Measurements from ENCODE around the gene CHST12. TPM values are rescaled to one million over a fixed set of nuclear protein-coding genes. Genes with fewer than 3 reads are reported as not detected.
A peak's percentile ranks its signal among the peaks of the same experiment; 100 is the strongest.

CHST12 gene
- total and polyA plus RNA-seq, 4 experiments from 2014 or later = 11.6 to 30.7 (median 26.0) TPM

DNA sequence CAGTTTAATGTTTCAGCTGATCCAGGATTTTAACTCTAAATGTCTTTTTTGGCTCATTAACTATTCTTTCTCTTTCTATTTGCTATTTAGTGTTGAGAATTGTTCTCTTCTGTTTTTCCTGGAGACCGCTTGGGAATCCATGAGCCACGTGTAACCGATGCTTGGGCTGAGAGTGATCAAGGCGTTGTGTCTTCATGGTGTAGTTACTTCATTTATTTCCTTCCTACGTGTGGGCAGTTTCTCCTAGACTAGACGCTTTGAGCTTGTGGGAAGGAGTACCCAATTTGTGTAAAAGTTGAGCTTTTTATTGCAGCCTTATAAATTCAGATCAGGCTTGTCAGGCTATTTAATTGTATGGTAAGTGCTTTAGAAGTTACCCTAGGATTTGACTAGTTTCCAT is 45.8 kb upstream of the CHST12 start:
- Mint-ChIP-seq H3K4me3 (peak overlapping the region; percentile 17 to 89 (median 40)), H3K9me3 (no peaks in the 10 kb centered on the region), H3K27ac (peak overlapping the region in 6 of 7 donors; percentile 12 to 84 (median 48)), H3K4me1 (peaks cover 30 to 63% (median 48%) of the 10 kb centered on the region in 4 donors), H3K36me3 (peaks cover 19 to 43% of the 10 kb centered on the region in 2 donors), H3K27me3 (no peaks in the 10 kb centered on the region)
- Histone ChIP-seq H3K9me3 (ENCODE audit: control insufficient read depth in 1 of 2, low read length in 2 of 2) (no peaks in the 10 kb centered on the region), H3K27me3 (ENCODE audit: insufficient read depth, low read length) (no peaks in the 10 kb centered on the region), H3K27ac (ENCODE audit: low read depth, low read length) (no peak overlapping the region), H3K36me3 (ENCODE audit: insufficient read depth, low read length) (peaks cover 13% of the 10 kb centered on the region), H3K4me1 (ENCODE audit: insufficient read depth, low read length) (peaks cover 54% of the 10 kb centered on the region), H3K4me3 (ENCODE audit: low read length in 2 of 2) (no peak overlapping the region)
- CTCF ChIA-PET (ENCODE audit: partially characterized antibody) = interaction anchor here (1.4 kb wide), 1 partner anchor 10 kb away, joined by 4 read pairs; no protein-coding TSS in a partner anchor
- POLR2A ChIA-PET (ENCODE audit: partially characterized antibody) = no interaction called here
- no peak for DNase-seq
- intact Hi-C loops (cut with micrococcal nuclease) = no loop called here

DNA sequence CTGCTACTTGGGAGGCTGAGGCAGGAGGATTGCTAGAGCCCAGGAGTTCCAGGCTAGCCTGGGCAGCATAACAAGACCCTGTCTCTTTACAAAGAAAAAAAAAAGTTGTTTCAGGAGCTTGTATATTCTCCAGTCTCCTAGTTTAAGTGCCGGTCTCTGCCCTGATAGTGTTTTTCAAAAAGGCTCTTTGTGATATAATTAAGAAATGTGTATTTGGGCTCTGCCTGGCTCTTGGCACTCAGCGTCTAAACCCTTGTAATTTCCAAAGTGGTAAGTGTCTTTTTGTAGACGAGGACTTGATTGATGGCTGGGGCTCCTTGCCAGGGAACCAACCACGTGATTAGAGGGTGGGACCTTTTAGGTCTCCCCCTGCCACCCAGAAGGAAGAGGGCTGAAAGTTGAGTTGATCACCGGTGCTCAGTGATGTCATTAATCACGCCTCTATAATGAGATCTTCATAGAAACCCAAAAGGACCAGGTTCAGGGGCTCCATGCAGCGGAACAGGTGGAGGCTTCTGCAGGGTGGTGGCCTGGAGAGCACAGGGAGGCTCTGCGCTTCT is 44.4 kb upstream of the CHST12 start:
- peak overlapping the region in 5 of 8 donors; percentile 3 to 45 (median 36) for H3K4me3 Mint-ChIP-seq
- H3K27me3 ChIP-seq (ENCODE audit: insufficient read depth, low read length) = no peaks in the 10 kb centered on the region
- H3K4me1 ChIP-seq (ENCODE audit: insufficient read depth, low read length) = peaks cover 46% of the 10 kb centered on the region
- no peak for DNase-seq
- H3K27ac Mint-ChIP-seq = peak overlapping the region in 4 of 7 donors; percentile 1 to 75 (median 52)
- no peaks in the 10 kb centered on the region for H3K27me3 Mint-ChIP-seq
- intact Hi-C loops (cut with micrococcal nuclease) = no loop called here
- peaks cover 30 to 56% (median 45%) of the 10 kb centered on the region in 4 donors for H3K4me1 Mint-ChIP-seq
- no peaks in the 10 kb centered on the region for H3K9me3 Mint-ChIP-seq
- H3K36me3 Mint-ChIP-seq = peaks cover 30 to 56% of the 10 kb centered on the region in 2 donors
- no peak overlapping the region for H3K4me3 ChIP-seq (ENCODE audit: low read length in 2 of 2)
- CTCF ChIA-PET (ENCODE audit: partially characterized antibody) = interaction anchor here (1.2 to 1.4 kb wide), 2 partner anchors 11 to 73 kb away, joined by 4 read pairs; no protein-coding TSS in a partner anchor
- H3K9me3 ChIP-seq (ENCODE audit: control insufficient read depth in 1 of 2, low read length in 2 of 2) = no peaks in the 10 kb centered on the region
- H3K27ac ChIP-seq (ENCODE audit: low read depth, low read length) = no peak overlapping the region
- POLR2A ChIA-PET (ENCODE audit: partially characterized antibody) = no interaction called here
- H3K36me3 ChIP-seq (ENCODE audit: insufficient read depth, low read length) = peaks cover 25% of the 10 kb centered on the region

DNA sequence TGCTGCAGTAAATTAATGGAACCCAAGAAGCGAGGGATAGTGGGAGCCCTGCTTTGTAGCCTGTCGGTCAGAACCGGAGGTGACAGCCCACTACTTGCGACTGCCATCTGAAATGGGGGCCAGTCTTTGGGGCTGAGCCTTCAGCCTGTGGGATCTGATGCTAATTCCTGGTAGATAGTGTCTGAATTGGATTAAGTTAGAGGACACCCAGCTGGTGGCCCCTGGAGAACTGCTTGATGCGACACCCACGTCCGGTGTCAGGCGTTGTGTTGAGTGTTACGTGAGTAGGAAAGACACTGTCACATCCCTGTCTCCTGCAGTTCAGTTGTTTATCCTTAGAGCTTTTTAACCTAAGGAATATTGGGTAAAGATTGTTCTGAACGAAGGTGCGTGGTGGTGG is 43.8 kb upstream of the CHST12 start:
- no peaks in the 10 kb centered on the region for H3K9me3 ChIP-seq (ENCODE audit: control insufficient read depth in 1 of 2, low read length in 2 of 2)
- no peaks in the 10 kb centered on the region for H3K27me3 ChIP-seq (ENCODE audit: insufficient read depth, low read length)
- Mint-ChIP-seq H3K27me3 (no peaks in the 10 kb centered on the region), H3K4me3 (peak overlapping the region in 5 of 8 donors; percentile 3 to 45 (median 41)), H3K36me3 (peaks cover 36 to 57% of the 10 kb centered on the region in 2 donors), H3K9me3 (no peaks in the 10 kb centered on the region), H3K4me1 (peaks cover 30 to 51% (median 40%) of the 10 kb centered on the region in 4 donors), H3K27ac (peak overlapping the region in 3 of 7 donors; percentile 1 to 41 (median 31))
- CTCF ChIA-PET (ENCODE audit: partially characterized antibody) = interaction anchor here (1.2 to 1.6 kb wide), 2 partner anchors 72 kb away, joined by 4 to 5 read pairs; no protein-coding TSS in a partner anchor
- no peak for DNase-seq
- H3K27ac ChIP-seq (ENCODE audit: low read depth, low read length) = no peak overlapping the region
- H3K4me1 ChIP-seq (ENCODE audit: insufficient read depth, low read length) = peaks cover 46% of the 10 kb centered on the region
- H3K4me3 ChIP-seq (ENCODE audit: low read length in 2 of 2) = no peak overlapping the region
- peaks cover 31% of the 10 kb centered on the region for H3K36me3 ChIP-seq (ENCODE audit: insufficient read depth, low read length)
- intact Hi-C loops (cut with micrococcal nuclease) = no loop called here
- POLR2A ChIA-PET (ENCODE audit: partially characterized antibody) = no interaction called here

DNA sequence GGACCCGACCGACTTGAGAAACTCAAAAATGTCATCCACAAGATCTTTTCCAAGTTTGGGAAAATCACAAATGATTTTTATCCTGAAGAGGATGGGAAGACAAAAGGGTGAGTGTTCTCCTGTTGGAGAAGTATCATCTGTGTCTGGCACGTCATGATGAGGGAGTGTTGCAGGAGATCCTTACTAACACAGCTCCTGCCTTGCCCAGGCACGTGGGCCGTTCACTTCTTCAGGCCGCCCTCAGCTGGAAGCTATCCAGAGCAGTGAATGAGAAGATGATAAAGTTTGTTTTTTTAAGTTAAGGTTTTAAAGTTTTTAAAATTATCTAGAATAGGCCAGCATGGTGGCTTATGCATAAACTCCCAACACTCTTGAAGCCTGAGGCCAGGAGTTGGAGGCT is 42.6 kb upstream of the CHST12 start:
- Histone ChIP-seq H3K36me3 (ENCODE audit: insufficient read depth, low read length) (peaks cover 42% of the 10 kb centered on the region), H3K4me3 (ENCODE audit: low read length in 2 of 2) (no peak overlapping the region), H3K9me3 (ENCODE audit: control insufficient read depth in 1 of 2, low read length in 2 of 2) (no peaks in the 10 kb centered on the region), H3K27ac (ENCODE audit: low read depth, low read length) (no peak overlapping the region), H3K27me3 (ENCODE audit: insufficient read depth, low read length) (no peaks in the 10 kb centered on the region), H3K4me1 (ENCODE audit: insufficient read depth, low read length) (peaks cover 41% of the 10 kb centered on the region)
- Mint-ChIP-seq H3K36me3 (peaks cover 44 to 67% of the 10 kb centered on the region in 2 donors), H3K27ac (peak overlapping the region in 1 of 7 donors; percentile 42), H3K27me3 (no peaks in the 10 kb centered on the region), H3K4me3 (no peak overlapping the region), H3K9me3 (no peaks in the 10 kb centered on the region), H3K4me1 (peaks cover 29 to 49% (median 38%) of the 10 kb centered on the region in 4 donors)
- DNase-seq = no peak
- ChIA-PET CTCF (ENCODE audit: partially characterized antibody) (interaction anchor here (0.6 to 1.6 kb wide), 2 partner anchors 13 to 71 kb away, joined by 3 to 5 read pairs; no protein-coding TSS in a partner anchor), POLR2A (ENCODE audit: partially characterized antibody) (interaction anchor here (1.7 kb wide), 1 partner anchor 10 kb away, joined by 3 read pairs; no protein-coding TSS in a partner anchor)
- intact Hi-C loops (cut with micrococcal nuclease) = no loop called here

DNA sequence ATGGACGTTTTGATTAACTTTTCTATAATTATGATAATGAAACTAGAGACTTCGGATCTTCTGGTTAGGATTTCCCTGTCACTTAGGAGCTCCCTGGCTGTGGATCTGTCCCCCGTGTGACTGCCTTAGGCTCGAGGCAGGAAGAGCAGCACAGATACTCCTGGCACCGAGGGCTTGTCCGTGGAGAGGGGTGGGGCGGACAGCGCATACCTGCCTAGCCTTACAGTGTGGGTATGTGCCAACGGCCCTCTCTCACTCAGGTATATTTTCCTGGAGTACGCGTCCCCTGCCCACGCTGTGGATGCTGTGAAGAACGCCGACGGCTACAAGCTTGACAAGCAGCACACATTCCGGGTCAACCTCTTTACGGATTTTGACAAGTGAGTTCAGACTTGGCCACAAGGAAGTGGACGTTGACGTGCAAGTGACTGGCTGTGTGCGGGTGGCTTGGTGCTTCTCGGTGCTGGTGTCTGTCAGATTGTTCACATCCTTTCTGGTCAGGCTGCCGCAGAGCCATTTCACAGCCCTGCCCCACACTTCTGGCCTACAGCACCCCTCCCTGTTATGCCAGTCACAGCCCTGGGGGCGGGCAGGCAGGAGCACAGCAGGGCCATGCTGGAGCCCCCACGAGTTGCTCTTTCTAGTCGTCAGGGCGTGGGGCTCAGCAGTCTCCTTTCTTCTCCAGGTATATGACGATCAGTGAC is 40.9 kb upstream of the CHST12 start:
- peaks cover 21 to 32% (median 26%) of the 10 kb centered on the region in 4 donors for H3K4me1 Mint-ChIP-seq
- DNase-seq = no peak
- Histone ChIP-seq H3K4me1 (ENCODE audit: insufficient read depth, low read length) (peaks cover 24% of the 10 kb centered on the region), H3K27ac (ENCODE audit: low read depth, low read length) (no peak overlapping the region), H3K9me3 (ENCODE audit: control insufficient read depth in 1 of 2, low read length in 2 of 2) (no peaks in the 10 kb centered on the region), H3K36me3 (ENCODE audit: insufficient read depth, low read length) (peaks cover 57% of the 10 kb centered on the region), H3K4me3 (ENCODE audit: low read length in 2 of 2) (no peak overlapping the region), H3K27me3 (ENCODE audit: insufficient read depth, low read length) (no peaks in the 10 kb centered on the region)
- ChIA-PET POLR2A (ENCODE audit: partially characterized antibody) (interaction anchor here (2.7 kb wide), 1 partner anchor 8 kb away, joined by 7 read pairs; the partner anchor contains the start of gene EIF3B), CTCF (ENCODE audit: partially characterized antibody) (no interaction called here)
- H3K9me3 Mint-ChIP-seq = no peaks in the 10 kb centered on the region
- H3K27me3 Mint-ChIP-seq = no peaks in the 10 kb centered on the region
- no peak overlapping the region for H3K4me3 Mint-ChIP-seq
- peaks cover 52 to 78% of the 10 kb centered on the region in 2 donors for H3K36me3 Mint-ChIP-seq
- H3K27ac Mint-ChIP-seq = no peak overlapping the region
- intact Hi-C loops (cut with micrococcal nuclease) = no loop called here

DNA sequence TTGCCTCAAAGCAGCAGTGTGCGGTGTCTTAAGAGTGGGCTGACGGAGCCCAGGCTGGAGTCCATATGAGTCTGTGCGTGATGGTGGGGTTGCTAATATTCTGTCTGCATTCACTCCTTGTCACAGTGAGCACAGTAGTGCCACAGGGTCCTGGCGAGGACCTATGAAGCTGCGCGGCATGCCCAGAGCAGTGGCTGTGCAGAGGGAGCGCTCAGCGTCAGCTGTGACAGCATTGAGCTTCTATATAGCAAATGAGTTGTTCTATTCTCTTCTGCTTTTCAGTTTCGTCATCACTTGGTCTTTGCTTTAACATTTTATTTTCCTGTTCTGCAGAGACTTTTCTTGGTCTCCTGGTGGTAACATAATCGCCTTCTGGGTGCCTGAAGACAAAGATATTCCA is 34.3 kb upstream of the CHST12 start:
- Histone ChIP-seq H3K4me1 (ENCODE audit: insufficient read depth, low read length) (no peaks in the 10 kb centered on the region), H3K4me3 (ENCODE audit: low read length in 2 of 2) (no peak overlapping the region), H3K27ac (ENCODE audit: low read depth, low read length) (no peak overlapping the region), H3K36me3 (ENCODE audit: insufficient read depth, low read length) (peaks cover 89% of the 10 kb centered on the region), H3K27me3 (ENCODE audit: insufficient read depth, low read length) (no peaks in the 10 kb centered on the region), H3K9me3 (ENCODE audit: control insufficient read depth in 1 of 2, low read length in 2 of 2) (no peaks in the 10 kb centered on the region)
- DNase-seq = no peak
- ChIA-PET CTCF (ENCODE audit: partially characterized antibody) (interaction anchor here (0.5 kb wide), 1 partner anchor 29 kb away, joined by 4 read pairs; no protein-coding TSS in a partner anchor), POLR2A (ENCODE audit: partially characterized antibody) (interaction anchor here (0.9 kb wide), 1 partner anchor 15 kb away, joined by 3 read pairs; no protein-coding TSS in a partner anchor)
- Mint-ChIP-seq H3K4me3 (no peak overlapping the region), H3K36me3 (peaks cover 55 to 80% of the 10 kb centered on the region in 2 donors), H3K4me1 (no peaks in the 10 kb centered on the region), H3K9me3 (no peaks in the 10 kb centered on the region), H3K27ac (peak overlapping the region in 2 of 7 donors; percentile 31 to 38), H3K27me3 (no peaks in the 10 kb centered on the region)
- intact Hi-C loops (cut with micrococcal nuclease) = no loop called here

DNA sequence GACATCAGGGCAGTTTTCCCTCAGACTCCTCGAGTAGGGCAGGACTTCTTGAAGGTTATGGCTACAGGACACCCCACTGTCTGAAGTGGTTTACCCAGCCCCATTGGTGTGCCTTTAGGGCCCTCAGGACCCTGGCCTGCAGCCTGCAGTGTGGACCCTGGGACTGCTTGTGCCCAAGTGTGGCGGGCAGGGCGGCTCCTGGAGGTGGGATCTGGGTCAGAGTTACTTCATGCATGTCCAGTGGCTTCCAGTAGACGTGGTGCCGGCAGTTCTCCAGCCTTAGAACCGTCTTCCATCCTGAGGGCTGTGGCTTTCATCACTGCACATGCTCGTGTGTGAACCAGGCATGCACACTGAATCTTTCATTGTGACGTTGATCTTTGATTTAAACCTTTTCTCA is 32.1 kb upstream of the CHST12 start:
- ChIA-PET POLR2A (ENCODE audit: partially characterized antibody) (no interaction called here), CTCF (ENCODE audit: partially characterized antibody) (no interaction called here)
- H3K4me3 Mint-ChIP-seq = no peak overlapping the region
- H3K4me1 ChIP-seq (ENCODE audit: insufficient read depth, low read length) = no peaks in the 10 kb centered on the region
- H3K4me3 ChIP-seq (ENCODE audit: low read length in 2 of 2) = no peak overlapping the region
- peaks cover 89% of the 10 kb centered on the region for H3K36me3 ChIP-seq (ENCODE audit: insufficient read depth, low read length)
- intact Hi-C loops (cut with micrococcal nuclease) = no loop called here
- no peaks in the 10 kb centered on the region for H3K27me3 Mint-ChIP-seq
- H3K27me3 ChIP-seq (ENCODE audit: insufficient read depth, low read length) = no peaks in the 10 kb centered on the region
- H3K27ac ChIP-seq (ENCODE audit: low read depth, low read length) = no peak overlapping the region
- H3K4me1 Mint-ChIP-seq = no peaks in the 10 kb centered on the region
- DNase-seq = no peak
- H3K9me3 Mint-ChIP-seq = no peaks in the 10 kb centered on the region
- no peak overlapping the region for H3K27ac Mint-ChIP-seq
- H3K36me3 Mint-ChIP-seq = peaks cover 58 to 80% of the 10 kb centered on the region in 2 donors
- no peaks in the 10 kb centered on the region for H3K9me3 ChIP-seq (ENCODE audit: control insufficient read depth in 1 of 2, low read length in 2 of 2)
